Tibial artery (tissue), 4 donors: ENCODE results near the gene SLCO1C1.

Experiments used
- DNase-seq, 2 donors: peaks; one replicate each; pipeline ENCODE4 v3.0.0-alpha.2; 2019
- H3K27ac ChIP-seq, 2 donors: fragments of 200-600 bp; sonication (generic) in 1 of 2; 1 replicate in 1 of 2; 2 replicates in 1 of 2; pipeline ENCODE4 v1.5.1; 2018 to 2019; ENCODE audit warnings: mild to moderate bottlenecking in 1 of 2
- H3K27me3 ChIP-seq, 2 donors: fragments of 200-600 bp; sonication (generic) in 1 of 2; one replicate each; pipeline versions ENCODE4 v1.5.1 to v1.6.0; 2016 to 2019
- H3K36me3 ChIP-seq, 3 donors: fragments of 200-600 bp; sonication (generic) in 2 of 3; one replicate each; pipeline ENCODE4 v1.5.1; 2016 to 2019; ENCODE audit warnings: mild to moderate bottlenecking in 2 of 3
- H3K4me1 ChIP-seq, 4 donors: fragments of 200-600 bp; sonication (generic) in 2 of 4; 1 replicate in 3 of 4; 2 replicates in 1 of 4; pipeline ENCODE4 v1.5.1; 2016 to 2019
- H3K4me3 ChIP-seq, 2 donors: fragments of 200-600 bp; sonication (generic) in 1 of 2; 1 replicate in 1 of 2; 2 replicates in 1 of 2; pipeline ENCODE4 v1.5.1; 2018 to 2019; ENCODE audit warnings: mild to moderate bottlenecking in 2 of 2
- H3K9me3 ChIP-seq, 3 donors: fragments of 200-600 bp; sonication (generic) in 1 of 3; one replicate each; pipeline ENCODE4 v1.5.1; 2016 to 2019
- CTCF ChIP-seq, 2 experiments: fragments of 200-600 bp in 1 of 2; fragments of 450-650 bp in 1 of 2; IDR thresholded peaks; one replicate each; pipeline ENCODE4 v1.5.1; 2017 to 2019; ENCODE audit warnings: antibody characterized with exemption in 2 of 2, mild to moderate bottlenecking in 1 of 2, moderate library complexity in 1 of 2
- intact Hi-C: fragments of 100-400 bp; cut with DNase I; formaldehyde crosslinking; loops from one replicate; pipeline ENCODE4 v1.15.0; 2023; ENCODE audit warnings: low total_unique reads

The SLCO1C1 gene

DNA sequence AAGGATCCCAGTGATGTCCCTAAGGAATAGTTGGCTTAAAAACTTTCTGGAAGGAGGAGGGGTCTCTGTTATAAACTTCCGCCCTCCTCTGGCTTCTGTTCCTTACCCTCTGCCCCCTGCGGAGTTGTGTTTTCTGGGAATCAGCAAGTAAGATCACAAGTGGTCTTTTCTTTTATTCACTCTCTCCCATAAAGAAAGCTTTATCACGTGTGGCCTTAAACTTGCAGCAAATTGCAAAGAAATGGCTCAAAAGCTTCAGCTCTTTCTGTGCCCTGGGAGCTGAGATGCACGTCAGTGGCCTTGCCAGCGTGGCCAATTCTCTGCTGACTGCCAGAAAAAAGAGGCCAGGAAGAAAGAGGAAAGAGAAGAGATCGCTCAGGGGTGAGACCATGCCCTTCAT is at the start of gene SLCO1C1:
SLCO1C1 (plus strand) TSS at position 101 of the 400 bp plus-strand sequence. CDS start 4,245 bp downstream, outside the sequence.
- intact Hi-C loops = no loop called here
- Histone ChIP-seq H3K4me1 (peaks cover 0 to 31% (median 6%) of the 10 kb centered on the region in 4 donors), H3K27ac (no peak within 1 kb of the TSS), H3K4me3 (no peak within 1 kb of the TSS), H3K9me3 (no peaks in the 10 kb centered on the region), H3K27me3 (no peaks in the 10 kb centered on the region), H3K36me3 (no peaks in the 10 kb centered on the region)
- DNase-seq = peak in 1 of 2 donors; percentile 54
- no peak for TF ChIP-seq CTCF (IDR thresholded peaks at IDR 0.05)

DNA sequence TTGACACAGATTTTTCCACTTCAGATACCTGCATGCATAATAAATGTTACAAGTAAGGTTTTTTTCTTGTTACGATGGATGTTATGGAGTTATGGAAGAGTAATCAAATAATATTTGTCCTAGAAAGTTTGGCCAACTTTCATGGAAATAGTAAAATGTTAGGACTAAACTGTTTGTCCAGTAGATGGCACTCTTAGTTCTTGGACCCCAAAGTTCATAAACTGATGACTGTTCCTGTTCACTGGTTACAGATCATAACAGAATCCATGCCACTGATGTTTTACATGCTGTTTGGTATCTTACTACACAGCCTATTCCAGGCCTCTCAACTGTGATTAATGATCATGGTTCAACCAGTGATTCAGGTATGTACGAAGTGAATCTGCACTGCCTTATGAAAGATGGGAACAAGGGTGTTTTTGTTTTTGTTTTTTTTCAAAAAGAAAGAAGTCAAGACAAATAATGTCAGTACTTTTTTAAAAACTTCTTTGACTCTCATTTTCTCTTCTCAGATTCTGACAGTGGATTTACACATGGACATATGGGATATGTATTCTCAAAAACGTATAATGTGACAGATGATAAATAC is 48.8 kb upstream of the SLCO1C1 start:
- Histone ChIP-seq H3K4me3 (no peak overlapping the region), H3K9me3 (no peaks in the 10 kb centered on the region), H3K36me3 (peaks cover 13 to 31% (median 22%) of the 10 kb centered on the region in 3 donors), H3K4me1 (peaks cover 0 to 11% (median 0%) of the 10 kb centered on the region in 4 donors), H3K27me3 (no peaks in the 10 kb centered on the region), H3K27ac (peak overlapping the region in 1 of 2 donors; percentile 12)
- intact Hi-C loops = no loop called here
- TF ChIP-seq CTCF (IDR thresholded peaks at IDR 0.05) = peak; percentile 47 to 55
- DNase-seq = no peak

GRCh38 chr12:20653871-20654270 is 41.3 kb upstream of the SLCO1C1 start:
- Histone ChIP-seq H3K9me3 (no peaks in the 10 kb centered on the region), H3K27me3 (no peaks in the 10 kb centered on the region), H3K4me1 (no peaks in the 10 kb centered on the region), H3K27ac (no peak overlapping the region), H3K36me3 (peaks cover 29 to 57% (median 50%) of the 10 kb centered on the region in 3 donors), H3K4me3 (no peak overlapping the region)
- no peak for TF ChIP-seq CTCF (IDR thresholded peaks at IDR 0.05)
- DNase-seq = no peak
- intact Hi-C loops = no loop called here

DNA sequence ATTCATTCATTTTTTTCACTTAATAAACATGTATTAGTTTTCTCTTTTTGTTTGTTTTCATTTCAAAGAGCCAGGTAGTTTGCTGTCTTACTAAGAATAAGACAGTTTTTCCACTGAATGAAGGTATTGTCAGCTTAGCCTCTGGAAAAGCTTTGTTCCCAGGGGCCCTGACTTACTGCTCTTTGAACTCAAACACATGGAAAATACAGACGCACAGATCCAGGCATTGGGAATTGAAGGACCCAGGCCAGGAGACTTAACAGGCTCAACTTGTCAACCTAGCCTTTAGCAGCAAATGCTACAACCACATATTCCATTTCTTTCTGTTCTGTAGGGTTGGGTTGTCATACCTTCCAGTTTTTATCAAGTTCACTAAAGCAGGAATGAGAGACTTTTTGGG is 38.5 kb upstream of the SLCO1C1 start:
- Histone ChIP-seq H3K4me3 (no peak overlapping the region), H3K36me3 (peaks cover 29 to 60% (median 55%) of the 10 kb centered on the region in 3 donors), H3K4me1 (no peaks in the 10 kb centered on the region), H3K27ac (no peak overlapping the region), H3K27me3 (no peaks in the 10 kb centered on the region), H3K9me3 (peaks cover 0 to 10% (median 4%) of the 10 kb centered on the region in 3 donors)
- intact Hi-C loops = no loop called here
- no peak for DNase-seq
- no peak for TF ChIP-seq CTCF (IDR thresholded peaks at IDR 0.05)

- Histone ChIP-seq H3K4me3 (no peak overlapping the region), H3K27ac (no peak overlapping the region), H3K27me3 (no peaks in the 10 kb centered on the region), H3K4me1 (no peaks in the 10 kb centered on the region), H3K9me3 (peaks cover 0 to 10% (median 4%) of the 10 kb centered on the region in 3 donors), H3K36me3 (peaks cover 38 to 69% (median 62%) of the 10 kb centered on the region in 3 donors)
- no peak for DNase-seq
- no peak for TF ChIP-seq CTCF (IDR thresholded peaks at IDR 0.05)
- intact Hi-C loops = no loop called here
These were observed 37.6 kb upstream of the SLCO1C1 start for GRCh38 chr12:20657496-20657895.
